Omental fat pad (tissue), 4 donors: ENCODE results near the gene HCN2. TPM values are rescaled to one million over a fixed set of nuclear protein-coding genes. Genes with fewer than 3 reads are reported as not detected.
"Not testable (repeated sequence)": the region's sequence is repeated elsewhere in the genome, so short reads cannot be mapped to it uniquely, and the experiment has no call there.

Experiments
- ATAC-seq: fragments of 150-250 bp; one replicate; pipeline ENCODE4 v1.9.1; 2016; ENCODE audit warnings: mild to moderate bottlenecking, moderate library complexity; ENCODE audit not compliant: low FRiP score
- DNase-seq: peaks from one replicate; pipeline ENCODE4 v3.0.0-alpha.2; 2019; ENCODE audit warnings: low spot score
- total RNA-seq, 4 donors: library from RNA; depleted of rRNA; stranded (reverse); fragments of >200 nt; gene quantifications; one replicate each; pipeline ENCODE4 v1.1.0, GENCODE V29; 2016
- TF ChIP-seq, protein P1 (sequence below), 3 donors: fragments of 450-650 bp; IDR thresholded peaks; one replicate each; pipeline ENCODE4 v1.5.1; 2016 to 2017; ENCODE audit warnings: antibody characterized with exemption in 3 of 3, mild to moderate bottlenecking in 3 of 3, moderate library complexity in 2 of 3

The HCN2 gene
- total RNA-seq, 4 donors from 2014 or later = 0.13 to 0.56 TPM; not detected in 2

- TF ChIP-seq, protein P1, sequence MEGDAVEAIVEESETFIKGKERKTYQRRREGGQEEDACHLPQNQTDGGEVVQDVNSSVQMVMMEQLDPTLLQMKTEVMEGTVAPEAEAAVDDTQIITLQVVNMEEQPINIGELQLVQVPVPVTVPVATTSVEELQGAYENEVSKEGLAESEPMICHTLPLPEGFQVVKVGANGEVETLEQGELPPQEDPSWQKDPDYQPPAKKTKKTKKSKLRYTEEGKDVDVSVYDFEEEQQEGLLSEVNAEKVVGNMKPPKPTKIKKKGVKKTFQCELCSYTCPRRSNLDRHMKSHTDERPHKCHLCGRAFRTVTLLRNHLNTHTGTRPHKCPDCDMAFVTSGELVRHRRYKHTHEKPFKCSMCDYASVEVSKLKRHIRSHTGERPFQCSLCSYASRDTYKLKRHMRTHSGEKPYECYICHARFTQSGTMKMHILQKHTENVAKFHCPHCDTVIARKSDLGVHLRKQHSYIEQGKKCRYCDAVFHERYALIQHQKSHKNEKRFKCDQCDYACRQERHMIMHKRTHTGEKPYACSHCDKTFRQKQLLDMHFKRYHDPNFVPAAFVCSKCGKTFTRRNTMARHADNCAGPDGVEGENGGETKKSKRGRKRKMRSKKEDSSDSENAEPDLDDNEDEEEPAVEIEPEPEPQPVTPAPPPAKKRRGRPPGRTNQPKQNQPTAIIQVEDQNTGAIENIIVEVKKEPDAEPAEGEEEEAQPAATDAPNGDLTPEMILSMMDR (IDR thresholded peaks at IDR 0.05) = no peak
- ATAC-seq (no peak), DNase-seq (no peak)
Measured at GRCh38 chr19:581399-582111, 8.1 kb upstream of the HCN2 start.

DNA sequence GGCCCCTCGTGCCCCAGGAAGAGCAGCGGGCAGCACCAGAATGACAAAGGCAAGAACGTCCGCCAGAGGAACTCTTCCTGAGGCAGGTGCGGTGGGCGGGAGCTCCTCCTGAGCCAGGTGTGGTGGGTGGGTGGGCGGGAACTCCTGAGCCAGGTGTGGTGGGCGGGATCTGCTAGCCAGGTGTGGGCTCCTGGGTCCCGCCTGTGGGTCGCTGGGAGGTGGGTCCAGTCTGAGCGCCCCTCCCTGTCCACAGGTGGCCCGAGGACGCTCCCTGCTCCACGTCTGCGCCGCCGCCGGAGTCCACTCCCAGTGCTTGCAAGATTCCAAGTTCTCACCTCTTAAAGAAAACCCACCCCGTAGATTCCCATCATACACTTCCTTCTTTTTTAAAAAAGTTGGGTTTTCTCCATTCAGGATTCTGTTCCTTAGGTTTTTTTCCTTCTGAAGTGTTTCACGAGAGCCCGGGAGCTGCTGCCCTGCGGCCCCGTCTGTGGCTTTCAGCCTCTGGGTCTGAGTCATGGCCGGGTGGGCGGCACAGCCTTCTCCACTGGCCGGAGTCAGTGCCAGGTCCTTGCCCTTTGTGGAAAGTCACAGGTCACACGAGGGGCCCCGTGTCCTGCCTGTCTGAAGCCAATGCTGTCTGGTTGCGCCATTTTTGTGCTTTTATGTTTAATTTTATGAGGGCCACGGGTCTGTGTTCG is 7.0 kb upstream of the HCN2 start:
- DNase-seq (no peak), ATAC-seq (no peak)
- TF ChIP-seq, protein P1 (IDR thresholded peaks at IDR 0.05) = no peak

DNA sequence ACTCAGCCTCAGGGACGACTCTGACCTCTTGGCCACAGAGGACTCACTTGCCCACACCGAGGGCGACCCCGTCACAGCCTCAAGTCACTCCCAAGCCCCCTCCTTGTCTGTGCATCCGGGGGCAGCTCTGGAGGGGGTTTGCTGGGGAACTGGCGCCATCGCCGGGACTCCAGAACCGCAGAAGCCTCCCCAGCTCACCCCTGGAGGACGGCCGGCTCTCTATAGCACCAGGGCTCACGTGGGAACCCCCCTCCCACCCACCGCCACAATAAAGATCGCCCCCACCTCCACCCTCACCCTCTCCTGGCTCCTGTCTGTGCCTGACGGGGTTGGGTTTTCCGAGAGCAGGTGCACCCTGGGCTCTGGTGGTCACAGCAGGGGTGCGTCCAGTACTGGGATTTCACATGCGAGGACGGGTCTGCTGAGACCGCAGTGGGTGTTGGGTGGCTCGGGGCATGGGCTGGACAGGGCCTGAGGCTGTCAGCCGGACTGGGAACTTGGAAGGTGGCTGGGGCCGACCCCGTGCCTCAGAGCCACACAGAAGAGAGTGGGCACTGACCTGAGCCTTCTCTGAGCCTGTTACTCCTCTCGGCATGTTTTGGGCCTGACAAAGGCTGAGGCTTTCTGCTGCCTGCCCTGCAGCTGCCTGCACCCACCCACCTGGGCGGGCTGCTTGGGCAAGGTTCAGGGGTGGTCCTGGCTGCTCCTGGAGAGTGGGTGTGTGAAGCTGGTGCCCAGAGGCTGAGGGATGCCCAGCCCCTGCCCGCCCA is 6.3 kb upstream of the HCN2 start:
- TF ChIP-seq, protein P1 (IDR thresholded peaks at IDR 0.05) = no peak
- DNase-seq (no peak), ATAC-seq (no peak)

- TF ChIP-seq, protein P1 (IDR thresholded peaks at IDR 0.05) = no peak
- DNase-seq (no peak), ATAC-seq (no peak)
Measured at GRCh38 chr19:583968-584239, 5.8 kb upstream of the HCN2 start.

DNA sequence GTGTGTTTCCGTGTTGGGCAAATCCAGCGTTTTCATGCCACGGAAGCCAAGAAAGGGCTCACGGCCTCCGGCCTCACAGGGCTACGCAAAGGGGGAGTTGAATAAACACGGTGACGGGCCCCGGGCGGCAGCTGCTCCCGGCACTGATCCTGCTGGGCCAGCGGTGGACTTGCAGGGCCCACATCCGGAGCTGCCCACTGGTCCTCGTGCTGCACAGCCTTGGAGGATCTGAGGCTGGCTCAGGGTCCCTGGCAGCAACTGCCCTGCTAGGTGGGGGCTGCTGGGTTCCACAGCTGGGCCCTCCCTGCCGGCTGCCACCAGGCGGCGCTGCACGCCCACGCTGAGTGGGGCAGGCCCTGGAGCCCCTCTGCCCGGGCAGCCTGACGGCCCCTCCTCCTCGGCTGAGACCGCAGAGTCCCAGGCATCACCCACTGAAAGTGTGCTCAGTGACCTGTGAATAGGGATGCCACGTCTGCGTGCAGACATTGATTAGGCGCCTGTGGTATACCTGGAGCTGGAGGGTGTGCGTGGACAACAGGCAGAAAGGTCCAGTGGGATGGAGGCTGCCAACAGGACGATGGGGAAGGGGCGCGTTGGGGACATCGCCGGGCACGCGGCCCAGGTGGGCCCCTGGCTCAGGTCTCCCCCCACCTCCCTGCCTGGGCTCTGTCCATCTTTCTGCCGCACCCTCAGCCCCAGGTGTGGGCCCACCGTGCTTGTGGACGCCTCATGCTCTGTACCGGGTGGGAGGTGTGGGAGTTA is 5.3 kb upstream of the HCN2 start:
- ATAC-seq (peak; percentile 7), DNase-seq (no peak)
- TF ChIP-seq, protein P1 (IDR thresholded peaks at IDR 0.05) = peak in 1 of 3 donors; percentile 36

DNA sequence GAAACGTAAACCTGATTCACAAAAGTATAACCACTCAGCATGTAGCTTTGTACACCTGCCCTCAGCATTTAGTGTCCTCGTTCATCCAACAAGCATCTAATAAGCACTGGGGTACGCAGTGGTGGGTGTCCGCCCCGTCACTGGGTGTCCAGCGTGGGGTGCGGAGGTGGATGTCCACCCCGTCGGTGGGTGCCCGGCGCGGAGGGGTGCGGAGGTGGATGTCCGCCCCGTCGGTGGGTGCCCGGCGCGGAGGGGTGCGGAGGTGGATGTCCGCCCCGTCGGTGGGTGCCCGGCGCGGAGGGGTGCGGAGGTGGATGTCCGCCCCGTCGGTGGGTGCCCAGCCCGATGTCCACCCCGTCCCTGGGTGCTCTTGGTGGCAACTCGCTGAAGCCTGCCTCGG is 4.5 kb upstream of the HCN2 start:
- not testable (repeated sequence) for ATAC-seq, DNase-seq

- ATAC-seq = no peak
- TF ChIP-seq, protein P1 (IDR thresholded peaks at IDR 0.05) = no peak
- DNase-seq = no peak
Measured at GRCh38 chr19:585551-586110, 4.0 kb upstream of the HCN2 start.
